CD14-positive monocyte (primary cell): ENCODE data around the gene PKD1L1. TPM values are rescaled to one million over a fixed set of nuclear protein-coding genes. Genes with fewer than 3 reads are reported as not detected.

Experiments used
- DNase-seq, 3 donors: peaks; one replicate each; pipeline ENCODE4 v3.0.0-alpha.2; 2011 to 2022
- H2AFZ ChIP-seq: 2 replicates; pipeline ENCODE4 v1.6.0; 2012; ENCODE audit warnings: mild to moderate bottlenecking, low read depth, low read length, inconsistent platforms; ENCODE audit not compliant: insufficient read depth, poor library complexity, severe bottlenecking
- H3K27ac ChIP-seq, 2 donors: 1 replicate in 1 of 2; 2 replicates in 1 of 2; pipeline ENCODE4 v1.5.1; 2012 to 2013; ENCODE audit warnings: low read length in 2 of 2, control low read depth in 1 of 2, inconsistent platforms in 1 of 2, low read depth in 1 of 2, mild to moderate bottlenecking in 1 of 2
- H3K27me3 ChIP-seq, 2 donors: one replicate each; pipeline versions ENCODE4 v1.6.0 to v1.6.1; 2011 to 2013; ENCODE audit warnings: low read length in 2 of 2; ENCODE audit not compliant: control insufficient read depth in 2 of 2, insufficient read depth in 2 of 2
- H3K36me3 ChIP-seq, 2 donors: replicated peaks in 1 of 2; 1 replicate in 1 of 2; 2 replicates in 1 of 2; pipeline versions ENCODE4 v1.5.1 to v1.6.1; 2012 to 2013; ENCODE audit warnings: low read length in 2 of 2, control low read depth in 1 of 2, inconsistent platforms in 1 of 2, mild to moderate bottlenecking in 1 of 2; ENCODE audit not compliant: insufficient read depth in 2 of 2, control insufficient read depth in 1 of 2
- H3K4me1 ChIP-seq, 2 donors: 1 replicate in 1 of 2; 2 replicates in 1 of 2; pipeline versions ENCODE4 v1.5.1 to v1.6.1; 2012 to 2013; ENCODE audit warnings: low read length in 2 of 2, control low read depth in 1 of 2, inconsistent platforms in 1 of 2, mild to moderate bottlenecking in 1 of 2, moderate library complexity in 1 of 2; ENCODE audit not compliant: insufficient read depth in 2 of 2, control insufficient read depth in 1 of 2
- H3K4me2 ChIP-seq: replicated peaks from 2 replicates; pipeline ENCODE3; 2012; ENCODE audit warnings: low read length, moderate library complexity, mild to moderate bottlenecking; ENCODE audit not compliant: poor library complexity, severe bottlenecking; ENCODE audit errors: extremely low read depth
- H3K4me3 ChIP-seq, 3 experiments: fragments of 200-600 bp in 1 of 3; sonication (generic) in 1 of 3; replicated peaks in 1 of 3; 1 replicate in 2 of 3; 2 replicates in 1 of 3; pipeline ENCODE4 v1.5.1; 2011 to 2013; ENCODE audit warnings: low read length in 3 of 3, mild to moderate bottlenecking in 3 of 3, control low read depth in 2 of 3, low read depth in 2 of 3, inconsistent platforms in 1 of 3, moderate library complexity in 1 of 3
- H3K79me2 ChIP-seq: 2 replicates; pipeline ENCODE4 v1.6.0; 2012; ENCODE audit warnings: mild to moderate bottlenecking, control low read depth, inconsistent platforms, low read length, moderate library complexity; ENCODE audit not compliant: insufficient read depth
- H3K9ac ChIP-seq: 2 replicates; pipeline ENCODE4 v1.6.0; 2017; ENCODE audit warnings: low read length, mild to moderate bottlenecking; ENCODE audit not compliant: insufficient read depth, poor library complexity, severe bottlenecking
- H3K9me3 ChIP-seq, 2 donors: replicated peaks in 1 of 2; 1 replicate in 1 of 2; 2 replicates in 1 of 2; pipeline versions ENCODE4 v1.5.1 to v1.6.1; 2012 to 2013; ENCODE audit warnings: low read length in 2 of 2, control low read depth in 1 of 2; ENCODE audit not compliant: control insufficient read depth in 1 of 2, insufficient read depth in 1 of 2
- H4K20me1 ChIP-seq: 2 replicates; pipeline ENCODE4 v1.6.0; 2012; ENCODE audit warnings: mild to moderate bottlenecking, low read length, control low read depth, moderate library complexity; ENCODE audit not compliant: insufficient read depth
- H3K27ac Mint-ChIP-seq, 7 donors: one replicate each; pipeline ENCODE4 v1.8.0; 2020; ENCODE audit warnings: mild to moderate bottlenecking in 7 of 7, mixed read lengths in 7 of 7, moderate library complexity in 6 of 7, inconsistent platforms in 2 of 7
- H3K27me3 Mint-ChIP-seq, 3 donors: one replicate each; pipeline ENCODE4 v1.8.0; 2021 to 2022; ENCODE audit warnings: low read depth in 3 of 3, mild to moderate bottlenecking in 3 of 3, mixed read lengths in 3 of 3, moderate library complexity in 3 of 3, inconsistent platforms in 1 of 3
- H3K36me3 Mint-ChIP-seq, 2 donors: one replicate each; pipeline ENCODE4 v1.8.0; 2020; ENCODE audit warnings: mixed read lengths in 2 of 2, inconsistent platforms in 1 of 2, mild to moderate bottlenecking in 1 of 2
- H3K4me1 Mint-ChIP-seq: one replicate; pipeline ENCODE4 v1.8.0; 2020; ENCODE audit warnings: mild to moderate bottlenecking, mixed read lengths
- H3K4me3 Mint-ChIP-seq, 2 donors: one replicate each; pipeline ENCODE4 v1.8.0; 2020; ENCODE audit warnings: mild to moderate bottlenecking in 2 of 2, mixed read lengths in 2 of 2, moderate library complexity in 1 of 2
- H3K9me3 Mint-ChIP-seq, 7 donors: one replicate each; pipeline ENCODE4 v1.8.0; 2020 to 2022; ENCODE audit warnings: mixed read lengths in 7 of 7, mild to moderate bottlenecking in 6 of 7, moderate library complexity in 6 of 7, inconsistent platforms in 2 of 7
- WGBS: methylation state at CpG from one replicate; pipeline ENCODE4 v1.1.5; 2013; ENCODE audit warnings: missing lambda C conversion rate; ENCODE audit not compliant: insufficient coverage; 5-methylcytosine and 5-hydroxymethylcytosine counted together
- intact Hi-C, 2 donors: fragments of 100-400 bp; cut with micrococcal nuclease; formaldehyde crosslinking; loops; one replicate each; pipeline versions ENCODE4 v1.15.0 to v1.15.1; 2023
- polyA plus RNA-seq, 3 donors: library from polyadenylated mRNA; depleted of rRNA in 1 of 3; unstranded in 2 of 3; stranded (reverse) in 1 of 3; fragments of 300-500 nt in 2 of 3; fragments of >200 nt in 1 of 3; fragmentation: Illumina TruSeq in 2 of 3; gene quantifications; 1 replicate in 2 of 3; 2 replicates in 1 of 3; pipeline ENCODE4 v1.2.3, GENCODE V29; 2012 to 2021
- TF ChIP-seq, protein P1 (sequence below): fragments of 200-600 bp; IDR thresholded peaks from one replicate; pipeline ENCODE4 v1.8.0; 2022; ENCODE audit warnings: antibody characterized with exemption, mild to moderate bottlenecking

Gene PKD1L1
- polyA plus RNA-seq, 3 donors: 0.19 TPM; not detected in 2

DNA sequence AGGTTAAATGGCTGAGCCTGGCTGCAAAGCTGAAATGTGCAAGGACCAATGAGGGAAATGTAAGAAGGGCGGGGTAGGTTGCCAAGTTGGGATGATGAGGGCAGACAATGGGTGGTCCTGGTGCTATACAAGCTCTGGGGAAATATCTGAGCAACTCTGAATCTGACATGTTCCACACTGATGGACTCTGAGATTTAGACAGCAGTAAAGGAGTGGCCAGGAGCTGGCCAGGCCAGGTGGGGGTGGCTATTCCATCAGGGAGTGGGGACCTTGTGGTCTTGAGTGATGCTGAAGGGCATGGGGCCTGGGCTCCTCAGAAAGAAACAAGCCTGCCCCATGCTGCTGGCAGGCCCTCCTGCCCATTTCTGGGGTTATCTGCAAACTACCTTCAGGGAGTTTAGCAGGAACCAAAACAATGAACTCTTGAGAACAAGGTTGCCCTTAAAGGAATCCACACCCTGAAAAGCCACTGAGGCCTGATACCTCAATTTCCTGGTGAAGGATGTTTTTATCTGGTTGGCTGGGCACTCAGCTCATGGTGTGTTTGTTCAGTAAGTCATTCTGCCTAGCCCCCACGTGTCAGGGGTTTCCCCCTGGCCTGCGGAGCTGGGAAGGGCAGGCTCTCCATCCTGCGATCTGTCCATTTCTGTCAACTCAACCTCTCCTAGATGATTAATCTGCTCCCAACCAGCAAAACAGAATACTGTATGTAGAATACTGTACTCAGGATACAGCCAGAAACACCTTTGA, 223.1 kb downstream of the PKD1L1 start:
- Histone ChIP-seq H3K79me2 (no peaks in the 10 kb centered on the region), H3K27me3 (no peaks in the 10 kb centered on the region), H3K9ac (no peak overlapping the region), H3K27ac (no peak overlapping the region), H3K4me2 (no peak overlapping the region), H3K36me3 (no peaks in the 10 kb centered on the region), H4K20me1 (no peaks in the 10 kb centered on the region), H3K4me1 (no peaks in the 10 kb centered on the region), H3K9me3 (no peaks in the 10 kb centered on the region), H2AFZ (no peak overlapping the region), H3K4me3 (no peak overlapping the region)
- no peaks in the 10 kb centered on the region for H3K9me3 Mint-ChIP-seq
- H3K4me1 Mint-ChIP-seq: no peaks in the 10 kb centered on the region
- intact Hi-C loops: no loop called here
- no peak for DNase-seq
- no peaks in the 10 kb centered on the region for H3K36me3 Mint-ChIP-seq
- H3K27me3 Mint-ChIP-seq: peaks cover 3 to 9% (median 8%) of the 10 kb centered on the region in 3 donors
- H3K4me3 Mint-ChIP-seq: no peak overlapping the region
- TF ChIP-seq, protein P1, sequence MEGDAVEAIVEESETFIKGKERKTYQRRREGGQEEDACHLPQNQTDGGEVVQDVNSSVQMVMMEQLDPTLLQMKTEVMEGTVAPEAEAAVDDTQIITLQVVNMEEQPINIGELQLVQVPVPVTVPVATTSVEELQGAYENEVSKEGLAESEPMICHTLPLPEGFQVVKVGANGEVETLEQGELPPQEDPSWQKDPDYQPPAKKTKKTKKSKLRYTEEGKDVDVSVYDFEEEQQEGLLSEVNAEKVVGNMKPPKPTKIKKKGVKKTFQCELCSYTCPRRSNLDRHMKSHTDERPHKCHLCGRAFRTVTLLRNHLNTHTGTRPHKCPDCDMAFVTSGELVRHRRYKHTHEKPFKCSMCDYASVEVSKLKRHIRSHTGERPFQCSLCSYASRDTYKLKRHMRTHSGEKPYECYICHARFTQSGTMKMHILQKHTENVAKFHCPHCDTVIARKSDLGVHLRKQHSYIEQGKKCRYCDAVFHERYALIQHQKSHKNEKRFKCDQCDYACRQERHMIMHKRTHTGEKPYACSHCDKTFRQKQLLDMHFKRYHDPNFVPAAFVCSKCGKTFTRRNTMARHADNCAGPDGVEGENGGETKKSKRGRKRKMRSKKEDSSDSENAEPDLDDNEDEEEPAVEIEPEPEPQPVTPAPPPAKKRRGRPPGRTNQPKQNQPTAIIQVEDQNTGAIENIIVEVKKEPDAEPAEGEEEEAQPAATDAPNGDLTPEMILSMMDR: no peak
- no peak overlapping the region for H3K27ac Mint-ChIP-seq
- WGBS: 78% methylated on average over 2 of the region's 4 CpGs

Other genes starting within 250 kb of the PKD1L1 start
- 10 to 100 TPM; 37.7 to 45.9 (median 38.8) TPM for gene HUS1, start 31.1 kb upstream of the PKD1L1 start, polyA plus RNA-seq
- gene SUN3, start 80.6 kb upstream of the PKD1L1 start, polyA plus RNA-seq: not detected
- under 1 TPM in 1 of 3 donors, not detected in 2; 0.05 TPM for gene C7orf57, start 87.1 kb upstream of the PKD1L1 start, polyA plus RNA-seq
- gene UPP1, start 140.8 kb upstream of the PKD1L1 start, polyA plus RNA-seq: 100 to 1,000 TPM; 109 to 212 (median 129) TPM
- under 1 TPM; 0.10 to 0.41 (median 0.37) TPM for gene ABCA13, start 223.0 kb upstream of the PKD1L1 start, polyA plus RNA-seq